Measurements from ENCODE around the gene SIX3.

Gene SIX3

DNA sequence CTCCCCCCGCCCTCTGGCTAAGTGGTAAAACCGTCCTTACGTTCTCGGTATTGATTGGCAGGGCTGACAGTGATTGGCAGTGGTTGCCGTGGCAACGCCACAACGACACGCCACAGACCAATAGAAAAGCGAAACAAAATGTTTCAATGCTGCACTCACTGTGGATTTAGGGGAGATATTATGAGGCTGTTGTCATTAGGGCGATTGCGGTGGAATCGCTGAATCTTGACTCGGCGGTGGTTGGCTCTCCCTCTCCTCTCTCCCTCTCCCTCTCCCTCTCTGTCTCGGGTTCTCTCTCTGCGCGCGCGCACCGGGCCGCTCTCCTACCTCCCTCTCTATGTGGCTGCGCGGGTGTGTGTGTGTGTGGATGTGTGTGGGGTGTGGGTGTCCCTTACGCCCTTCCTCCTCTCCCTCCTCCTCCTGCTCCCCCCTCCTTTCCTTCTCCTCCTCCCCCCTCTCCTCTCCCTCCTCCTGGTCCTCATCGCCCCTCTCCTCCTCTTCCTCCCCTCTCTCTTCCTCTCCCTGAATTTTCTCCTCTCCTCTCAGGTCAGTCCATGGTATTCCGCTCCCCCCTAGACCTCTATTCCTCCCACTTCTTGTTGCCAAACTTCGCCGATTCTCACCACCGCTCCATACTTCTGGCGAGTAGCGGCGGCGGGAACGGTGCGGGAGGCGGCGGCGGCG, at the start of gene SIX3:
Gene SIX3, plus strand, starts transcription at position 152 of the 684 bp plus-strand sequence. Its CDS starts 403 bp downstream, at position 555.
- peak; percentile 63 for DNase-seq

DNA sequence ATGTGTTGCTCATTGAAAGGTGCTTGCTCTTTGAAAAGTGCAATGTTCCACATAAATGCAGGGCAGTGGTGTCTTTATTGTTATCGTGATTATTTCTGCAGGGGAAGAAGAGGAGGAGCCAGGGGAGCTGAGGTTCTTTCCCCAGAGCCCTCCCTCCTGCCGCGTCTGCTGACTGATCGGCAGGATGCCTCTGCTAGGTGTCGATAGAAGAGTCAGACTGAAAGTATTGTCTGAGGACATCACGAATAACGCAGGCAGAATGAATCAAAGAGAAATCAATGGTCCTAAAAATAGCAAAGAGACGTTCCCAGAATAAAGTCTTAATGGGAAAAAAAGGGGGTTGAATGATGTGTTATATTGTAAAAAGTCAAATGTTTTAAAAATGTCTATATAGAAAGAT, 47.4 kb upstream of the SIX3 start:
- peak; percentile 27 for DNase-seq

DNA sequence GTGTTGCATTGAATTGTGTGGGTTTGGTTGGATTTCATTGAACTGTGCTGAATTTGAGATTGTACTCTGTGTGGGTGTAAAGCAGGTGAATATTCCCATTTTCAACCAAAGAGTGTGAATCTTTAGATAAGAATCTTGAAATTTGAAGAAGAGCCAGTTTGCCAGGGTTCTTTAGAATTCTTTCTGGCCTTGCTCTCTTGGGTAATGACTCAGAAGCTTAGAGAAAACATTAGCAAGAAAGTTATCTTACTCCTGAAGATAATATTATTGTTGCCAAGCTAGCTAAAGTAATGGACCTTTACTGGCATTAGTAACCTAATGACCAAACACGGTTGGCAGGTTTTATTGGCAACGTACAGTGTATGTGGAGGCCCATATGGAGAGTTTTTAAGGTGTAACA, 46.4 kb upstream of the SIX3 start:
- DNase-seq, result no peak

DNA sequence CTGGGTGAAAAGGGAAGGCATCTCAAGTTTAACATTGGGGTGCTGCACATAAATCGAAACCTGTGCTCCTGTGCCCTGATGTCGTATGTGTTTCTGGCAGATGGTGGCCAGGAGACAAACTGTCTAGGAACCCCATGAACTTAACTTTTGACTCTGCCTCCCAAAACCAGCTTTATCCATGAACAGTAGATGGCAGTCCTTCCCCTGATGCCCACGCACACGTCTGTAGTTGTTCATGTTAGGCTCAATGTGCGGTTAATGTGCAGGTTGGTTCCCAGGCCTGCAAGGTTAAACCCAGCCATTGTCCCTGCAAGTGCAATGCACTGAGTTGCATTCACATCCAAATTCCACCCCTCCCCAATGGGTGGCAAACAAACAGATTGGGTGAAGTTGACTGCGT, 44.1 kb upstream of the SIX3 start:
- no peak for DNase-seq

DNA sequence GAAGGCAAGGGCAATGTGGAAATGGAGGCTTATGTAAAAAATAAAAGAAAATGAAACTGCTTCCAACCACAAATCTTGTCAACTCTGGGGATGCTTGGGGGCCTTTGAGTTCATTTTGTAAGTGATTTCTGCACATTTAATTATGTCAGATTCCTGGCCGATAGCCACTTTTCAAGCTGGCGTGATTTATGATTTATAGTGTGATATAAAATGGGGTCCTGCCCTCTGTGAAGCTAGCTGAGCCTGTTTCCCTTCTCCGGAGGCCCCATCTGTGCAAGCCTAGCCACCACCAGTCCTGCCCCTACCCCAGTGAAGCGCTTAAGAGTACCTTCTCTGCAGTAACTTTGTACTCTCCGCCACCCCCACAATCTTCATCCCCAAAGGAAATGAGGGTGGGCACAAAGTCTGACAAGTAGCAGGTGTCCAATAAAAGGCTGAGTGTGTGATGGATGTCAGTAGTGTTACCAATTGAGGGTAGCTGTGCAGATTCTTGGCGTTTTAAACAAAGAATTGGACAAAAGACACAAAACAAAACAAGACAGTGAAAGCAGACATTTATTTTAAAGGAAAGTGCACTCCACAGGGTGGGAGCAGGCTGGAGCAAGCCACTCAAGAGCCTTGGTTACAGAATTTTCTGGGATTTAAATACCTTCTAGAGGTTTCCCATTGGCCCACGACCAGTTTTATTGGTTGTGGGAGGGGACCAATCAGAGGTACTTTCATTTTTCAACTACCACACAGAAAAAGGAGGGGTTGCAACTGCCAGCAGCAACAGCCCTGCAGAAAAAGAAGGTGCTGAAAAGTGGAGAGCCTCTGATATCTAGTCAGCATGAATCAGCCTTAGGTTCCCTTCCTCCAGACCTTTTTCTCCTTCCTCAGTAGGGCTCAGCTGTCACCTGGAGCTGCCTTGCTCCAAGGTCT, 39.0 kb upstream of the SIX3 start:
- no peak for DNase-seq

DNA sequence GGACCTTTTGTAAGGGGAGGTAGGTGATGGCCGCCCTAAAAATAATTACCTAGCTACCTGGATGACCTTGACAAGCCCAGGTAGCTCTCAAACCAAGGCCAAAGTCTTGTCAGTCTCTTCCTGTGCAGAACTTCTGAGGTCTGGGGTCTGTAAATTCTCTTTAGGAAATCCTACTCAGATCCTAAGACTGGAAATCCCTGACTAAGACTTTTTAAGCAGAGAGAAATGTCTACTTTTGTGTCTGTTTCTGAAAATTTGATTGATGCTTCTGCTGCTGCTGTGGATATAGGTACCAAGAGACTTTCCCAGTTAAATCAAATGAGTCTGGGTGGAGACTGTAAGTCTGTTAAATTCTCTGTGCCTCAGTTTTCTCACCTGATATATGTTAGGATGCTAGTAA, 36.9 kb upstream of the SIX3 start:
- no peak for DNase-seq

DNA sequence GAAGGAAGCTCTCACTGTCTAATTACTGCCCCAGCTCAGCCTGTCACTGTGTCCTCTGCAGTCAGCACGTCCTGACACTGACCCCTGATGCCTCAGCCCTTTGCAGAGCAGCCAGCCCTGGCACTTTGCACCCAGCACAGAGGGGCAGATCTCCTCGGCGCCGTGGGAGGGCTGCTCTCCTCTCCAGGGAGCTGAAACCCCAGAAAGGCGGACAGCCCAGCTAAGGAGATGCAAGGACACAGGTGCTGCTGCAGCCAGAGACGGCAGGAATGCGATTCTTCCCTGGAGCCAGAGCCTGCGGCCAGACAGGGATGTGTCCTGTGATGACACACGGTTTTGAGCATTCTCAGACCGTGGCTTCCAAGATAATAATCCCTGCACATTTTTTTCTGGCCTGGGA, 34.5 kb upstream of the SIX3 start:
- DNase-seq, result no peak

DNA sequence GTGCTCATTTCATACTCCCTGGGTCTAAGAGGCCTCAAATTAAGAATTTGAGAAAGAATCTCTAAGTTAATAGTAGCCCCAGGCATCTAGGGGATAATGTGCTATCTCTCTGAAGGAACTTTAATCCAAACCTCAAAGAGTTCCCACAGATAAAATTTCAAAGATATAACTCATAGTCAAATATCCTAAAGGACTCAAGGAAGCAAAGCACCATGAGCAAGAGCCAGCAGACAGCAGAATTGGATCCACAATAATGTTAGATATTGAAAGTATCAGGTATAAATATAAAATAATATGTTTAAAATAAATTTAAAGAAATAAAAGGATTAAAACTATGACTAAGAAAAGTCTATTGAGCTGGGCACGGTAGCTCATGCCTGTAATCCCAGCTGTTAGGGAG, 31.7 kb upstream of the SIX3 start:
- DNase-seq, result no peak

DNA sequence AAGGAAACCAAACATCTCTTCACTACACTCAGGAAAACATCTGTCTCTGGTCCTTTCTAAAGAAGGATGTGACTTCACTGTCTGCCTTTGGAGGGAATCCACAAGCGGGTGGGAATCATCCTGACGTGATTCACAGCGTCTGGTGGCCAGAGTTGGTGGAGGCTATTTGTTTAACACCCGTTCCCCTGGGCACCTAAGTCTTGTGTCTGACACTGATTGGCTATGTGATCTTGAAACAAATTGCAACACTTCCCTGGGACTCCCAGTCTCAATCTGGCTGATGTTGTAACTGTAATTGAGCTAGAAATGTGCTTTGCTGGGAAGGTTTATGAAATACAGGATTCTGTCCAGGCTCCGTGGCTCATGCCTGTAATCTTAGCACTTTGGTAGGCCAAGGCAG, 28.8 kb upstream of the SIX3 start:
- no peak for DNase-seq

DNA sequence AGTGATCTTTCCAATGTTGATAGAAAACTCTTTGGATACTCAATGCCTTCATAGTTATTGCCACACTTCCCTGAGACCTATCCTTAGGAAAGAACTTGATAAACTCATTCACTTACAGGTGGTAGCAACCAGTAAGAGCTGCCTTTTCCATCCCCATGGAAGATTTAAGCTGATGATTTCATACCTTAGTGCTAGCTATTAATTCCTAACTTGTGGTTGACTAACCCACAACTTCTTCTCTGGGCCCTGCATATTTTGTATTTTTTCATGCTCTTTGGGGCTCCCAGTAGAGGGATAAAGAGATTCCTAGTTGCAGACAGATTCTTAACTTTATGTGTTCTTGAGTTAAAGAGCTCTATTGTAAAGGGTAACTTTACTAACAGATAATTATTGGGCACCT, 25.2 kb upstream of the SIX3 start:
- DNase-seq, result no peak

DNA sequence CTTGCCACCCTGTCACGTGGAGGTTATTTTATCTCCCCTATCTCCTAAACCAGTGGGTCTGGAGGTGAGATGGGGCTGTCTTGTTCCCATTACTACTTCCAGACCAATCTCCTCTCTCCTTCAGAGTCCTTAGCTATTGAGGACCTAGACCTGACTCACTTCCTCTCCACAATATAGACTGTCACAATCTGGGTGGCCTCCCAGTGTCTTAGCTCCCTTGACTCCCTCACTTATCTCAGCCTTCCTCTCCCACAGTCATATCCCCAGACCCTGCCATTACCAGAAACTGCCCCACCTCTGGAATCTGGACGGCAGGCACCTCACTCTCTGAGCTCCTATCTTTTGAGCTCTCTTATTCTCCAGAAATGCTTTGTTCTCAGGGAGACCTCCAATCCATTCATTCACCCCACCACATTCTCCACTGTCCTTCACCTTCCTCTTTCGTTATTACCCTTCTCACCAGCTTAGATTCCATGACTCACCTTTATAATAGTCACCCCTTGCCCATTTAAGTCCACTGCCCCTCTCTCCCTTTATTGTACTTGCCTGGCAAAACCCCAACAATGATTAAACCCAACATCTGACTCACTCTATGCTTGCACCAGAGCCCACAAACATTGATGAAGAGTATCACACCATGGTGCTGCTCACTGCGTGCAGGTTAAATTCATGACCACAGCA, 23.3 kb upstream of the SIX3 start:
- no peak for DNase-seq

DNA sequence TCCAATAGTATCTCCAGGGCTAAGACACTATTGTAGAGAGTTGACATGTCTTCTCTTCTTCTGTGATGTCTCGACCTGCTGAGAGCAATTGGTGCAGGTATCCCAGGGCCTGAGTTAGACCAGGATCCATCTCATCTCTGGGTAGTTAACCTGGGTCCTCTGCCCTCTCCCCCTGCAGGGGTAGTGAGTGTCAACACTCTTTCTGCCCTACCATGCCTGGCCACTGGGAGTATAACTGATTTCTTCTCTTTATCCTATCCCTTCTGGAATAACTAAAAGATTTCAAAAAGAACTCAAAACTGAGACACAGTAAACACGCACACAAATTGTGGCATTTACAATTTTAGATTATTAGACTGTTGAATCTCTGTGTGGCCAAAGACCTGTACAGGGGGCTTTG, 20.8 kb upstream of the SIX3 start:
- no peak for DNase-seq

DNA sequence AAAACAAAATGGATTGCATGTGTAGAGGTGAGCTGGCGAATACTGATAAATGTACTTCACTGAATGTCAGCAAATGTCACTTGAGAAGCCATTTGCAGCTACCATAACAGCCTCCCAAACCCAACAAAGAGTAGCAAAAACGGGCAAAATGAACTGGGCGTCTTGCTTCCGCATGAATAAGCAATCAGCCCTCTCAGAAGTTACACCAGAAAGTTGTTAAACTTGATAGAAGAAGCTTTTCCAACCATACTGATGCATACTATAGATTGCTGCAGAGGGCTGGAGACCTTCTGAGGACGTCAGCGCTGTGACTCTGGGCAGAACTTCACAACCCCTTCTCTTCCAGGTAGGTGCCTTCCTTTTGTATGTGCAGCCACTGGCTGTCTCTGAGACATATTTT, 18.7 kb upstream of the SIX3 start:
- no peak for DNase-seq

DNA sequence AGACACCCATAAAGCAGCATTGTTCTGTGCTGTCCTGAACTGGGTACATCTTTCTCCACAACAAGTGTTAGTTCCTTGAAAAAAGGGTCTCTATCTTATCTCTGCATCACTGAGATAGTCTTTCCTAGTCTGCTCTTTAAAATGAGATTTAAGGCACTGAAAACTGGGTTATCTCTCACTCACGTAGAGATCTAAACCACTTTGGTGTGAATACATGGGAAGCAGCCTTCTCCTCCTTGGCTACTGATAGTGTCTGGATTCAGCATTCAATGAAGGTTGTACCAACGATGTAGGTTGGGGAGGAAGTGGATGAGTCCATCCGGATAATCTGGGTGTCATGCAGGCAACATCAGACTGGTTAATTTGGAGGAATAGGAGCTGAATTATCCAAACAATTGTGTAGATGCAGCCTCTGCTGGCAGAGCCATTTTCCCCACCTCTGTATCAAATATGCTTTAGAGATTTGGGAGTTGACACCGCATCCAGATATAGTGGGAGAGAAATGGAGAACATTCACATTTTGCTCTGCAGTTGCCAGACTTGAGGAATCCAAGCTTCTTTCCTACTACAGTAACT, 15.9 kb upstream of the SIX3 start:
- DNase-seq, result no peak

DNA sequence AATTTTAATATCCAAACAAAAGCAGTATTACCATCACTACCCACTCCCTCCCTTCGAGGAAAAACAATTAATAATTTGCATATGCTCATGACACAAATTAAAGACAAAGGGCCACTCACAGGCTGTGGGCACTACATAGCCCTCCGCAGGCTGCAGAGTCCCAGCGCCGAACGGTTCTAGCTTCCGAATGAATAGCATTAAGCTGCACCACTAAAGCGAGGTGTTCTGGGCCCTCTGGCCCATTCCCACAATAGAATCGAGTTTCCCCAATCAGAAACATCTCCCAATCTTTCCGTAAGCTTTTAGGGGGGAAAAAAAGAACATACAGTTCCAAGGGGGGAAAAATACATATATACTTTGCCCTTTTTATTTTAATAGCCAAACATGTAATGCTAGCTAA, 14.5 kb upstream of the SIX3 start:
- no peak for DNase-seq

DNA sequence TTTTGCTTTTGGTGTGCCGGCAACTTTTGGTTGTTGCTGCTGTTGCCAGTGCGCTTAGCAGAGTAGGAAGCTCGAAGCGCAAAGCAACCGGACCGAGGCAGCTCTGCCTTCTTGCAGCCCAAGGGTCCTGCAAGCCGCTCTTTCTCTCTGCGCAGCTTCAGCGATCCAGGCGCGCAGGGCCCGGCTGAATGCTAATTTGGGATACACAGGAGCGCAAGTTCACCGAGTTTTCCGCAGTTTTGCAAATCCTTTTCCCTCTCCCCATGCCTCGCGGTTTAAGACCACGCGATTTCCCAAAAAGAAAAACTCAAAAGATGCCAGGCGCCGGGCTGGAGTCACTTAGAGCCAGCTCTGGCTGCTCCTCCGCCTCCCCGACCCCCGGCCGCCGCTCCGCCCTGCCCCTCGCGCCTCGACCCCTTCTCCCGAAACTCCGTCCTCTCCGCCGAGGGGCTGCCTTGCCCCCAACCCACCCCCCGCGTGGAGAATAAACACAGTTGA, 13.5 kb upstream of the SIX3 start:
- no peak for DNase-seq

DNA sequence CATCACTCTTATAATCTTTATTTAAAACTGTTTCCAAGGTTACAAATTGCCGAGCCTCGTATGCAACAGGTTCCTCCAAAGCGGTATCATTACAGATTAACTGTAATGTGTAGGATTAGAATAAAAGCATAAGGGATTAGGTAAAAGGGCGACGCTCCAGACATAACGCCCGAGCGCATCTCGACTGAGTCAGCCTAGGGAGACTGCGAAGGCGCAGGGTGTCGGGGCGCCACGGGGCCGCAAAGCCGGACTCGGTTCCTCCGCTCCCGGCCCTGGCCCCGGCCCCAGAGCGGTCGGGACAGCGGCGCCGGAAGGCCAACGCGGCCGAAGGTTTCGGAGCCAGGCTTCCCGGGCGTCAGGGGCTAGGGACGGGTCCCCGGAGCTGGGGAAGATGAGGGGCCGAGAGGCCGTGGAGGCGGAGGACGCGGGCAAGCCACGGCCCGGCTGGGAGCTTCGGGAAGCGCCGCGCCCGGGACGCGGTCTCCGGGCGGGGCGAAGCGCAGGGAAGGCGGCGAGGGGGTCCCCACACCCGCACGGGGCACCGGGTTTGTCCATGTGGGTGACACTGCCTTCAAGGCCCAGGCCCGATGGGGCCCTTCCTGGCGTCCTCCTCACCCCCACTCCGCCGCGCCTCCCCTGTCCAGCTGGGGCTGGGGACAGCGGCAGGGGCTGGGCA, 12.9 kb upstream of the SIX3 start:
- no peak for DNase-seq

DNA sequence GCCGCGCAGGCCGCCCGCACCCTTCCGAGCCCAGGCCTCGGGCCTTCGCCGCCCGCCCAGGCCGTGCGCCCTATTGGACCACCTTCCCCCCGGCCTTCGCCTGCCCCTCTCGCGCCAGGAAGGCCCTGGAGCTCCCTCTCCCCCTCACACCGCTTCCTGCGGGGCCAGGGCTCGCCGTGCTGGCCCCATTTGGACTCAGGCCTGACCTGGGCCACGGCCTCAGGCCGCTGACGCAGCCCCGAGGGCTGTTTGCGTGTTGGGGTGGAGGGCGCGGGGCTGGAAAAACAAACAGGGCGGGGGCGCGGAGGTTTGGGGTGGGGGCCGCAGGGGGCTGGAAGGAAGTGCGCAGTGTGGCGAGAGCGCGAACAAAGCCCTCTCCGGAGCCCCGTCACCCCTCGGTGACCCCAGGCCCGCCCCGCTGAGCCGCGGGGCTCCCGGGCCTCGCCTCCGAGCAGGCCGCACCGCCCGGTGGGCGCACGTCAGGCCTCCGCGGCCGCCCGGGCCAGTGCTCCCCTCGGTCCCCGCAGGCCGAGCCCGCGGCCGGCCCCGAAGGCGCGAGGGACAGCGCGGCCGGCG, 12.3 kb upstream of the SIX3 start:
- DNase-seq, result no peak

DNA sequence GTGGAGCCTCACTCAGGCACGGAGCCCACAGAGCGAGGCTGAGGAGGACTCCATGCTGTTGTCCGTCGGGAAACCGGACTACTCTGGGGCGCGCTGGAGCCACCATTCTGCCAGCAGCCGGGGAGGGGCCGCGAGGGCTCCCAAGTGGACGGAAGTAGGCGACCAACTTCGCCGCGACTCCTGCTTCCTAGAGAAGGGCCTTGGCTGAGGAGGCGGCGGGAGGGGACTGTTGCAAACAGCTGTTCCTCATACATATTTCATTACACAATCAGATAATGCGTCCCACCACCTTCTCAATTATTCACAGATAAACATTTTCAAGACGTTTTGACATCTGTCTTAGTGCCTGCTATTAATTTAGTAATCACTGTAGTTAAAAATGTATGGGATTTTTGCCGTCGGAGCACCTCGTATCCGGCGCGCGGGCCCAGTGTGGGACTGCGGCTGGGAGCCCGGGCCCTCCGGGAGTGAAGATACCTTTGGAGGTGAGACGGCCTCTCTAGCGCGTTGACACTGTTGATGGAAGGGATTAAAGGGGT, 11.7 kb upstream of the SIX3 start:
- DNase-seq, result no peak

DNA sequence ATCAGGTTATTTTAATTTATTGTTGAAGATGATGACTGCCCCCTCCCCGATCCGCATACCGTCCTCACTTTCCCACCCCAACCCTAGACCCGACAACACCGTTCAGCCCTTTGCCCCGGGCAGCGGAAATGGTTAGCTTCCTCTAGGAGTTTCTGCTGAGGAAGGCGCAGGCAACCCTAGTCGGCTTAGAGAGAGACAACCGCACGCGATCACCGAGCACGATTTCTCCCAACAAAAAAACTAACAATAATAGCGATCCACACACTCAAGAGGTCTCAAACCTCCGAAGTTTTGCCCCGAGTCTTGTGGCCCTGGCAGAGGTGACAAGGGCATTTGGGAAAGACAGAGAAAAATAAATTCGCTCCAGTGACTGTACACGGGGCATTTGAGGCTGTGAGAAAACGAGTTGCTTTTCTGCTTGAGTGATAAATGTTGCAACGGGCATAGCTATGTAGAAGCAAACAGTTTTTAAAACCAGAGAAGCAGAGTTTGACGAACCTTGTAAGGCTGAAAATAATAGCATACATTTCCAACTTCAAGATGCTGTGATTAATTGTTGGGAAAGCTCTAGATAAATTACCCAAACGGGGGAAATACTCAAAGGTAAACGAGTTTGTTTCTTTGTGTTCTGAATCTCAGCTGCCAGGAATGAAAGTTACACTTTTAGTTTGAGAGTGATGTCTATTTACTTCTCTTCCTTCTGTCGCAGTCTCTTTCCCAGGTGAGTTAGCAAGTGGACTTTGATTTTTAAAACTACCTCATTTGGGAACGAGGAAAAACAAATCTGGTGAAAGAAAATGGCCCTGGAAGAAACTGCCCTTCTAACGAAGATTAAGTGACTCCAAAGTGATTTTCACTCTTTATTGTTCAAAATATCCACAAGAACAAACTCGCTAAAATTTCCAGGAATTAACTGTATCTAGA, 11.0 kb upstream of the SIX3 start:
- DNase-seq, result no peak
